ENCODE data around the gene GAS2L2.
"Not testable (repeated sequence)": the region's sequence is repeated elsewhere in the genome, so short reads cannot be mapped to it uniquely, and the experiment has no call there.

GAS2L2 gene

GRCh38 chr17:35765756-35766488, 12.9 kb upstream of the GAS2L2 start:
- H3K27ac Mint-ChIP-seq: no peak overlapping the region
- peaks cover 0 to 19% of the 10 kb centered on the region in 2 donors for H3K27me3 Mint-ChIP-seq
- H3K36me3 Mint-ChIP-seq (ENCODE audit: insufficient read depth): no peaks in the 10 kb centered on the region
- no peak for DNase-seq
- ATAC-seq (replicated peaks): no peak
- H3K4me3 Mint-ChIP-seq: peak overlapping the region in 1 of 2 donors; percentile 87
- no peaks in the 10 kb centered on the region for H3K9me3 Mint-ChIP-seq
- H3K4me1 Mint-ChIP-seq (ENCODE audit: low read depth in 2 of 2): peaks cover 2 to 11% of the 10 kb centered on the region in 2 donors

GRCh38 chr17:35765086-35765710, 12.2 kb upstream of the GAS2L2 start:
- Mint-ChIP-seq H3K9me3 (no peaks in the 10 kb centered on the region), H3K4me1 (ENCODE audit: low read depth in 2 of 2) (peaks cover 2 to 11% of the 10 kb centered on the region in 2 donors), H3K27ac (no peak overlapping the region), H3K4me3 (peak overlapping the region; percentile 87 to 91), H3K27me3 (peaks cover 0 to 19% of the 10 kb centered on the region in 2 donors), H3K36me3 (ENCODE audit: insufficient read depth) (no peaks in the 10 kb centered on the region)
- no peak for DNase-seq
- no peak for ATAC-seq (replicated peaks)

GRCh38 chr17:35764123-35764991, 11.3 kb upstream of the GAS2L2 start:
- Mint-ChIP-seq H3K27me3 (peaks cover 0 to 15% of the 10 kb centered on the region in 2 donors), H3K27ac (peak overlapping the region in 1 of 2 donors; percentile 34), H3K9me3 (no peaks in the 10 kb centered on the region), H3K4me3 (peak overlapping the region; percentile 87 to 91), H3K4me1 (ENCODE audit: low read depth in 2 of 2) (peaks cover 2 to 11% of the 10 kb centered on the region in 2 donors), H3K36me3 (ENCODE audit: insufficient read depth) (no peaks in the 10 kb centered on the region)
- peak; percentile 79 to 86 (median 82) for DNase-seq
- ATAC-seq (replicated peaks): peak; percentile 87

GRCh38 chr17:35763767-35764122, 10.7 kb upstream of the GAS2L2 start:
- Mint-ChIP-seq H3K4me1 (ENCODE audit: low read depth in 2 of 2) (peaks cover 2 to 11% of the 10 kb centered on the region in 2 donors), H3K4me3 (peak overlapping the region; percentile 87 to 91), H3K27me3 (peaks cover 0 to 10% of the 10 kb centered on the region in 2 donors), H3K9me3 (no peaks in the 10 kb centered on the region), H3K27ac (no peak overlapping the region), H3K36me3 (ENCODE audit: insufficient read depth) (no peaks in the 10 kb centered on the region)
- ATAC-seq (replicated peaks) (no peak), DNase-seq (no peak)

GRCh38 chr17:35761601-35762000, 8.6 kb upstream of the GAS2L2 start:
- ATAC-seq (replicated peaks): no peak
- peaks cover 2 to 11% of the 10 kb centered on the region in 2 donors for H3K4me1 Mint-ChIP-seq (ENCODE audit: low read depth in 2 of 2)
- no peaks in the 10 kb centered on the region for H3K9me3 Mint-ChIP-seq
- H3K4me3 Mint-ChIP-seq: no peak overlapping the region
- DNase-seq: no peak
- no peak overlapping the region for H3K27ac Mint-ChIP-seq
- H3K27me3 Mint-ChIP-seq: no peaks in the 10 kb centered on the region
- no peaks in the 10 kb centered on the region for H3K36me3 Mint-ChIP-seq (ENCODE audit: insufficient read depth)

GRCh38 chr17:35760587-35760986, 7.5 kb upstream of the GAS2L2 start, which contains the start of gene C17orf50:
TSS of gene C17orf50 (plus strand) at chr17:35760887. CDS start at chr17:35760942, 55 bp downstream.
- H3K4me1 Mint-ChIP-seq (ENCODE audit: low read depth in 2 of 2): peaks cover 2 to 11% of the 10 kb centered on the region in 2 donors
- no peaks in the 10 kb centered on the region for H3K9me3 Mint-ChIP-seq
- H3K27ac Mint-ChIP-seq: no peak within 1 kb of the TSS
- H3K4me3 Mint-ChIP-seq: no peak within 1 kb of the TSS
- ATAC-seq (replicated peaks): no peak
- H3K36me3 Mint-ChIP-seq (ENCODE audit: insufficient read depth): no peaks in the 10 kb centered on the region
- H3K27me3 Mint-ChIP-seq: no peaks in the 10 kb centered on the region
- no peak for DNase-seq

- no peak for ATAC-seq (replicated peaks)
- Mint-ChIP-seq H3K9me3 (no peaks in the 10 kb centered on the region), H3K27me3 (peaks cover 13 to 14% of the 10 kb centered on the region in 2 donors), H3K36me3 (ENCODE audit: insufficient read depth) (no peaks in the 10 kb centered on the region), H3K4me3 (no peak overlapping the region), H3K27ac (no peak overlapping the region), H3K4me1 (ENCODE audit: low read depth in 2 of 2) (no peaks in the 10 kb centered on the region)
- no peak for DNase-seq
Measured at GRCh38 chr17:35757243-35757642, 4.2 kb upstream of the GAS2L2 start.

GRCh38 chr17:35752471-35752870, 568 bp downstream of the GAS2L2 start:
- DNase-seq (no peak), ATAC-seq (replicated peaks) (no peak)
- H3K27ac Mint-ChIP-seq: no peak overlapping the region

GRCh38 chr17:35751541-35751940, 1.5 kb downstream of the GAS2L2 start:
- not testable (repeated sequence) for DNase-seq; H3K27ac Mint-ChIP-seq; H3K4me3 Mint-ChIP-seq; ATAC-seq (replicated peaks); H3K9me3 Mint-ChIP-seq; H3K36me3 Mint-ChIP-seq (ENCODE audit: insufficient read depth)
- Mint-ChIP-seq H3K27me3 (peaks cover 50 to 68% of the 10 kb centered on the region in 2 donors), H3K4me1 (ENCODE audit: low read depth in 2 of 2) (peaks cover 3 to 10% of the 10 kb centered on the region in 2 donors)

More at GRCh38 chr17:35752471-35752870, 568 bp downstream of the GAS2L2 start:
- Mint-ChIP-seq H3K27me3 (peaks cover 50 to 62% of the 10 kb centered on the region in 2 donors), H3K36me3 (ENCODE audit: insufficient read depth) (no peaks in the 10 kb centered on the region), H3K4me1 (ENCODE audit: low read depth in 2 of 2) (peaks cover 3 to 9% of the 10 kb centered on the region in 2 donors), H3K9me3 (no peaks in the 10 kb centered on the region), H3K4me3 (no peak overlapping the region)

GRCh38 chr17:35750526-35751395, 2.3 kb downstream of the GAS2L2 start:
- Mint-ChIP-seq H3K36me3 (ENCODE audit: insufficient read depth) (no peaks in the 10 kb centered on the region), H3K4me3 (no peak overlapping the region), H3K27ac (no peak overlapping the region), H3K4me1 (ENCODE audit: low read depth in 2 of 2) (peaks cover 3 to 10% of the 10 kb centered on the region in 2 donors), H3K9me3 (no peaks in the 10 kb centered on the region), H3K27me3 (peaks cover 50 to 76% of the 10 kb centered on the region in 2 donors)
- ATAC-seq (replicated peaks): no peak
- no peak for DNase-seq

GRCh38 chr17:35749560-35750412, 3.3 kb downstream of the GAS2L2 start:
- Mint-ChIP-seq H3K36me3 (ENCODE audit: insufficient read depth) (no peaks in the 10 kb centered on the region), H3K9me3 (no peaks in the 10 kb centered on the region), H3K4me3 (peak overlapping the region in 1 of 2 donors; percentile 25), H3K27ac (no peak overlapping the region), H3K4me1 (ENCODE audit: low read depth in 2 of 2) (peaks cover 3 to 10% of the 10 kb centered on the region in 2 donors), H3K27me3 (peaks cover 50 to 82% of the 10 kb centered on the region in 2 donors)
- ATAC-seq (replicated peaks): no peak
- DNase-seq: no peak

GRCh38 chr17:35748979-35749378, 4.1 kb downstream of the GAS2L2 start:
- H3K4me3 Mint-ChIP-seq: no peak overlapping the region
- DNase-seq (no peak), ATAC-seq (replicated peaks) (no peak)
- peaks cover 3 to 10% of the 10 kb centered on the region in 2 donors for H3K4me1 Mint-ChIP-seq (ENCODE audit: low read depth in 2 of 2)
- H3K27ac Mint-ChIP-seq: no peak overlapping the region
- H3K27me3 Mint-ChIP-seq: peaks cover 50 to 90% of the 10 kb centered on the region in 2 donors
- H3K36me3 Mint-ChIP-seq (ENCODE audit: insufficient read depth): no peaks in the 10 kb centered on the region
- H3K9me3 Mint-ChIP-seq: no peaks in the 10 kb centered on the region
